NCI-H1048 (cell line): ENCODE measurements around the gene MRPL48.
"Not testable (repeated sequence)": the region's sequence is repeated elsewhere in the genome, so short reads cannot be mapped to it uniquely, and the experiment has no call there.

Experiments used
- DNase-seq: peaks from one replicate; lab custom pipeline; 2025; lab: John Stamatoyannopoulos, UW

Gene MRPL48

GRCh38 chr11:73779084-73779902, 8.4 kb upstream of the MRPL48 start:
- peak; percentile 86 for DNase-seq

GRCh38 chr11:73781303-73781702, 6.4 kb upstream of the MRPL48 start:
- DNase-seq = no peak

GRCh38 chr11:73783483-73784020, 4.1 kb upstream of the MRPL48 start:
- no peak for DNase-seq

- no peak for DNase-seq
Measured at GRCh38 chr11:73784080-73784634, 3.5 kb upstream of the MRPL48 start.

GRCh38 chr11:73784734-73785133, 2.9 kb upstream of the MRPL48 start:
- DNase-seq = no peak

- DNase-seq = not testable (repeated sequence)
Measured at GRCh38 chr11:73785467-73785866, 2.2 kb upstream of the MRPL48 start.

GRCh38 chr11:73787051-73787642, 527 bp upstream of the MRPL48 start:
- DNase-seq = no peak

GRCh38 chr11:73789279-73789670, 1.6 kb downstream of the MRPL48 start:
- DNase-seq = no peak

GRCh38 chr11:73792584-73792983, 4.9 kb downstream of the MRPL48 start:
- no peak for DNase-seq

GRCh38 chr11:73795925-73796632, 8.4 kb downstream of the MRPL48 start:
- no peak for DNase-seq

GRCh38 chr11:73797457-73797856, 9.8 kb downstream of the MRPL48 start:
- DNase-seq = no peak

- no peak for DNase-seq
Measured at GRCh38 chr11:73800276-73800806, 12.7 kb downstream of the MRPL48 start.

GRCh38 chr11:73801136-73801535, 13.5 kb downstream of the MRPL48 start:
- no peak for DNase-seq

- DNase-seq = no peak
Measured at GRCh38 chr11:73804712-73805111, 17.0 kb downstream of the MRPL48 start.

- DNase-seq = no peak
Measured at GRCh38 chr11:73808052-73808451, 20.4 kb downstream of the MRPL48 start.

GRCh38 chr11:73810637-73811036, 23.0 kb downstream of the MRPL48 start:
- DNase-seq = no peak

- no peak for DNase-seq
Measured at GRCh38 chr11:73812234-73812633, 24.6 kb downstream of the MRPL48 start.

- DNase-seq = no peak
Measured at GRCh38 chr11:73814812-73815211, 27.1 kb downstream of the MRPL48 start.

GRCh38 chr11:73818846-73819245, 31.2 kb downstream of the MRPL48 start:
- DNase-seq = no peak

GRCh38 chr11:73830261-73830660, 42.6 kb downstream of the MRPL48 start:
- no peak for DNase-seq

GRCh38 chr11:73833067-73833466, 45.4 kb downstream of the MRPL48 start:
- no peak for DNase-seq

GRCh38 chr11:73838443-73839122, 50.9 kb downstream of the MRPL48 start:
- no peak for DNase-seq
